Erythroblast (primary cell): Measurements from ENCODE around the gene EIF4E.
A peak's percentile ranks its signal among the peaks of the same experiment; 100 is the strongest.

ENCODE experiments used
- DNase-seq, 2 experiments: peaks; one replicate each; lab custom pipeline; 2025; lab: John Stamatoyannopoulos, UW
- GATA1 ChIP-seq: IDR thresholded peaks from 2 replicates; pipeline ENCODE4 v1.6.1; 2011; ENCODE audit warnings: low read depth, mild to moderate bottlenecking, control low read depth, low read length, moderate library complexity
- POLR2A ChIP-seq: IDR thresholded peaks from 2 replicates; pipeline ENCODE4 v1.6.1; 2011; ENCODE audit warnings: mild to moderate bottlenecking, low read length

The EIF4E gene

GRCh38 chr4:98928505-98929340 lies at the start of gene EIF4E:
Gene EIF4E (minus strand): TSS chr4:98929133. CDS start chr4:98929112, 21 bp downstream.
- TF ChIP-seq GATA1 = no peak
- peak; percentile 56 for TF ChIP-seq POLR2A
- DNase-seq = peak; percentile 99

GRCh38 chr4:98977557-98977956 lies 48.6 kb upstream of the EIF4E start:
- no peak for TF ChIP-seq POLR2A
- TF ChIP-seq GATA1 = no peak
- no peak for DNase-seq

GRCh38 chr4:98976716-98977115 lies 47.8 kb upstream of the EIF4E start:
- TF ChIP-seq GATA1 = no peak
- TF ChIP-seq POLR2A = no peak
- DNase-seq = no peak

GRCh38 chr4:98969878-98970785 lies 41.2 kb upstream of the EIF4E start:
- TF ChIP-seq GATA1 (no peak), POLR2A (no peak)
- no peak for DNase-seq

GRCh38 chr4:98967786-98968329 lies 38.9 kb upstream of the EIF4E start:
- DNase-seq = no peak
- no peak for TF ChIP-seq POLR2A
- no peak for TF ChIP-seq GATA1

GRCh38 chr4:98966926-98967325 lies 38.0 kb upstream of the EIF4E start:
- TF ChIP-seq POLR2A (no peak), GATA1 (no peak)
- no peak for DNase-seq

- no peak for TF ChIP-seq GATA1
- TF ChIP-seq POLR2A = no peak
- no peak for DNase-seq
Observed at GRCh38 chr4:98963538-98964433, 34.9 kb upstream of the EIF4E start.

GRCh38 chr4:98961770-98962169 lies 32.8 kb upstream of the EIF4E start:
- no peak for DNase-seq
- TF ChIP-seq POLR2A (no peak), GATA1 (no peak)

- DNase-seq = no peak
- no peak for TF ChIP-seq POLR2A
- no peak for TF ChIP-seq GATA1
Observed at GRCh38 chr4:98959411-98959810, 30.5 kb upstream of the EIF4E start.

- TF ChIP-seq GATA1 (no peak), POLR2A (no peak)
Observed at GRCh38 chr4:98958065-98958464, 29.1 kb upstream of the EIF4E start.

GRCh38 chr4:98955229-98955628 lies 26.3 kb upstream of the EIF4E start:
- no peak for DNase-seq
- TF ChIP-seq POLR2A = no peak
- TF ChIP-seq GATA1 = no peak

More at GRCh38 chr4:98958065-98958464, 29.1 kb upstream of the EIF4E start:
- DNase-seq = no peak

GRCh38 chr4:98951710-98952109 lies 22.8 kb upstream of the EIF4E start:
- TF ChIP-seq GATA1 (no peak), POLR2A (no peak)
- peak; percentile 11 to 57 for DNase-seq

GRCh38 chr4:98950925-98951324 lies 22.0 kb upstream of the EIF4E start:
- no peak for DNase-seq

More at GRCh38 chr4:98950925-98951324, 22.0 kb upstream of the EIF4E start:
- no peak for TF ChIP-seq GATA1
- no peak for TF ChIP-seq POLR2A
